GM23338 (cell line): ENCODE data around the gene PDE1A. TPM values are rescaled to one million over a fixed set of nuclear protein-coding genes. Genes with fewer than 3 reads are reported as not detected.

Experiments used
- ATAC-seq: fragments of 200-7000 bp; cut with Tn5 transposase; 3 replicates; pipeline ENCODE4 v1.9.1; 2020
- DNase-seq: peaks from one replicate; pipeline ENCODE4 v3.0.0-alpha.2; 2015; ENCODE audit warnings: low spot score
- H2AFZ ChIP-seq: fragments of 200-600 bp; sonication (generic); 2 replicates; pipeline ENCODE4 v1.8.0; 2016; ENCODE audit warnings: antibody characterized with exemption, mild to moderate bottlenecking, moderate library complexity
- H3F3A ChIP-seq: fragments of 200-600 bp; sonication (generic); replicated peaks from 2 replicates; pipeline ENCODE4 v1.8.0; 2017; ENCODE audit warnings: antibody characterized with exemption, mixed run types, low read depth
- H3K27ac ChIP-seq: fragments of 200-600 bp; sonication (generic); 2 replicates; pipeline ENCODE4 v1.6.1; 2016; ENCODE audit warnings: low read depth
- H3K27me3 ChIP-seq: fragments of 200-600 bp; sonication (generic); 2 replicates; pipeline ENCODE4 v1.8.0; 2016; ENCODE audit warnings: mild to moderate bottlenecking, mixed run types, moderate library complexity; ENCODE audit not compliant: insufficient read depth
- H3K36me3 ChIP-seq: fragments of 200-600 bp; sonication (generic); 2 replicates; pipeline ENCODE4 v1.8.0; 2016; ENCODE audit warnings: mild to moderate bottlenecking; ENCODE audit not compliant: insufficient read depth
- H3K4me1 ChIP-seq: fragments of 200-600 bp; sonication (generic); 2 replicates; pipeline ENCODE4 v1.8.0; 2016; ENCODE audit warnings: mild to moderate bottlenecking, moderate library complexity; ENCODE audit not compliant: insufficient read depth
- H3K4me2 ChIP-seq: fragments of 200-600 bp; sonication (generic); 2 replicates; pipeline ENCODE4 v1.7.1; 2017; ENCODE audit warnings: mixed run types
- H3K4me3 ChIP-seq: fragments of 200-600 bp; sonication (generic); 2 replicates; pipeline ENCODE4 v1.6.1; 2016; ENCODE audit warnings: mixed run types
- H3K79me2 ChIP-seq: fragments of 200-600 bp; sonication (generic); replicated peaks from 2 replicates; pipeline ENCODE4 v1.8.0; 2017; ENCODE audit warnings: mild to moderate bottlenecking; ENCODE audit not compliant: insufficient read depth
- H3K9me2 ChIP-seq: fragments of 200-600 bp; sonication (generic); 2 replicates; pipeline ENCODE4 v1.8.0; 2017; ENCODE audit not compliant: insufficient read depth
- H4K20me1 ChIP-seq: fragments of 200-600 bp; sonication (generic); replicated peaks from 2 replicates; pipeline ENCODE4 v1.8.0; 2017; ENCODE audit warnings: mild to moderate bottlenecking; ENCODE audit not compliant: insufficient read depth
- H3K27ac Mint-ChIP-seq: 2 replicates; pipeline ENCODE4 v1.8.0; 2020; ENCODE audit warnings: inconsistent platforms, mild to moderate bottlenecking, moderate library complexity, mixed read lengths
- H3K27me3 Mint-ChIP-seq: 3 replicates; pipeline ENCODE4 v1.8.0; 2022; ENCODE audit warnings: low read depth, mild to moderate bottlenecking, moderate library complexity, mixed read lengths, inconsistent platforms; ENCODE audit not compliant: insufficient read depth, poor library complexity
- H3K36me3 Mint-ChIP-seq: 3 replicates; pipeline ENCODE4 v1.8.0; 2021; ENCODE audit warnings: low read depth, mild to moderate bottlenecking, inconsistent platforms, moderate library complexity, mixed read lengths
- H3K4me1 Mint-ChIP-seq: 3 replicates; pipeline ENCODE4 v1.8.0; 2020; ENCODE audit warnings: mild to moderate bottlenecking, inconsistent platforms, mixed read lengths
- H3K4me3 Mint-ChIP-seq: 3 replicates; pipeline ENCODE4 v1.8.0; 2021; ENCODE audit warnings: moderate library complexity, mild to moderate bottlenecking, inconsistent platforms, mixed read lengths
- H3K9me3 Mint-ChIP-seq: 3 replicates; pipeline ENCODE4 v1.8.0; 2020; ENCODE audit warnings: moderate library complexity, mild to moderate bottlenecking, inconsistent platforms, mixed read lengths
- CREB1 ChIP-seq: fragments of 250-450 bp; sonication (Bioruptor Pico); IDR thresholded peaks from 2 replicates; pipeline ENCODE4 v1.5.0; 2020; ENCODE audit warnings: low read depth, mild to moderate bottlenecking, moderate library complexity
- EZH2phosphoT487 ChIP-seq: fragments of 200-600 bp; sonication (generic); IDR thresholded peaks from one replicate; pipeline ENCODE4 v1.8.1; 2018; ENCODE audit warnings: antibody characterized with exemption; ENCODE audit not compliant: unreplicated experiment
- JUNB ChIP-seq: IDR thresholded peaks from one replicate; pipeline ENCODE4 v1.6.1; 2016; ENCODE audit warnings: antibody characterized with exemption; ENCODE audit not compliant: unreplicated experiment
- NANOG ChIP-seq: IDR thresholded peaks from 2 replicates; pipeline ENCODE4 v1.6.1; 2016; ENCODE audit warnings: antibody characterized with exemption, borderline replicate concordance
- POLR2AphosphoS5 ChIP-seq: IDR thresholded peaks from 2 replicates; pipeline ENCODE4 v1.6.1; 2016; ENCODE audit warnings: antibody characterized with exemption, low read depth
- STAT1 ChIP-seq: IDR thresholded peaks from one replicate; pipeline ENCODE4 v1.6.1; 2016; ENCODE audit warnings: antibody characterized with exemption; ENCODE audit not compliant: unreplicated experiment
- ZNF331 ChIP-seq: fragments of 250-450 bp; sonication (Bioruptor Pico); IDR thresholded peaks from 2 replicates; pipeline ENCODE4 v1.5.0; 2020; ENCODE audit warnings: low read depth, mild to moderate bottlenecking, moderate library complexity
- polyA plus RNA-seq: library from polyadenylated mRNA; unstranded; fragments of >200 nt; fragmentation: Nextera tagmentation; extraction: Ambion mirVana; gene quantifications from 2 replicates; pipeline ENCODE4 v1.2.1, GENCODE V29; 2016
- total RNA-seq: library from RNA; depleted of rRNA; stranded (reverse); fragments of >200 nt; shearing (Covaris generic); gene quantifications from 2 replicates; pipeline ENCODE4 v1.2.3, GENCODE V29; 2014
- TF ChIP-seq, protein P1 (sequence below): IDR thresholded peaks from 2 replicates; pipeline ENCODE4 v1.6.1; 2016; ENCODE audit warnings: antibody characterized with exemption
- TF ChIP-seq, protein P2 (sequence below): IDR thresholded peaks from one replicate; pipeline ENCODE4 v1.6.1; 2018; ENCODE audit warnings: antibody characterized with exemption; ENCODE audit not compliant: unreplicated experiment
- TF ChIP-seq, protein P3 (sequence below), 2 experiments: fragments of 200-600 bp in 1 of 2; sonication (generic) in 1 of 2; conservative IDR thresholded peaks; 2 replicates each; pipeline versions ENCODE4 v1.5.1 to v1.6.1; 2016 to 2017; ENCODE audit warnings: antibody characterized with exemption in 2 of 2, low read depth in 2 of 2, mild to moderate bottlenecking in 2 of 2, moderate library complexity in 1 of 2

The PDE1A gene
- total and polyA plus RNA-seq, 2 experiments from 2014 or later, result 0.28 to 0.31 TPM

DNA sequence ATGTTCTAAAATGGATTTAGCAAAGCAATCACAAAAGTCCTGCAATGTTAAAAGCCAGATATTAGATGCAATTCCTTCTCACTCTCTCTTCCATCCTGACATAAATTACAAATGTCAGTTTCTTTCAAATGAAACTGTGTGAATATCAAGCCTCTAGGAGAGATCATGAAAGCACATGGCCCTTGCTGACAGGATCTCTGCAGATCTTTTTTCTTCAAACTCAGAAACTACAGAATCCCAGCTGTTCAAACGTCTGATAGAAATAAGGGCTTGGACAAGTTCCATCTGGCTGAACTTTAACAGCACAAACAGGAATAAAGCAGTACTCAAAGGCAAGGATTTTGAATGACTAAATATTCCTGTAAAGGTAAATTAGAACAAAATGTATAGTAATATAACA, 47.6 kb downstream of the PDE1A start:
- no peaks in the 10 kb centered on the region for H4K20me1 ChIP-seq
- H3K27ac ChIP-seq, result no peak overlapping the region
- H3K9me3 Mint-ChIP-seq, result peaks cover 39% of the 10 kb centered on the region
- H3K4me1 ChIP-seq, result no peaks in the 10 kb centered on the region
- H3K4me2 ChIP-seq, result no peak overlapping the region
- H3K36me3 Mint-ChIP-seq, result peaks cover 21% of the 10 kb centered on the region
- H3K27ac Mint-ChIP-seq, result no peak overlapping the region
- H3K9me2 ChIP-seq, result no peaks in the 10 kb centered on the region
- DNase-seq, result no peak
- peaks cover 3% of the 10 kb centered on the region; the same call in 1 of the 2 replicates for H3K36me3 ChIP-seq
- TF ChIP-seq POLR2AphosphoS5, result no peak
- TF ChIP-seq ZNF331 (CRISPR knock-in tag), result no peak
- TF ChIP-seq, protein P1, sequence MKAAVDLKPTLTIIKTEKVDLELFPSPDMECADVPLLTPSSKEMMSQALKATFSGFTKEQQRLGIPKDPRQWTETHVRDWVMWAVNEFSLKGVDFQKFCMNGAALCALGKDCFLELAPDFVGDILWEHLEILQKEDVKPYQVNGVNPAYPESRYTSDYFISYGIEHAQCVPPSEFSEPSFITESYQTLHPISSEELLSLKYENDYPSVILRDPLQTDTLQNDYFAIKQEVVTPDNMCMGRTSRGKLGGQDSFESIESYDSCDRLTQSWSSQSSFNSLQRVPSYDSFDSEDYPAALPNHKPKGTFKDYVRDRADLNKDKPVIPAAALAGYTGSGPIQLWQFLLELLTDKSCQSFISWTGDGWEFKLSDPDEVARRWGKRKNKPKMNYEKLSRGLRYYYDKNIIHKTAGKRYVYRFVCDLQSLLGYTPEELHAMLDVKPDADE, result no peak
- TF ChIP-seq NANOG, result no peak
- no peak for TF ChIP-seq EZH2phosphoT487
- no peak for TF ChIP-seq CREB1 (CRISPR knock-in tag)
- TF ChIP-seq JUNB, result no peak
- TF ChIP-seq STAT1, result no peak
- TF ChIP-seq, protein P2, sequence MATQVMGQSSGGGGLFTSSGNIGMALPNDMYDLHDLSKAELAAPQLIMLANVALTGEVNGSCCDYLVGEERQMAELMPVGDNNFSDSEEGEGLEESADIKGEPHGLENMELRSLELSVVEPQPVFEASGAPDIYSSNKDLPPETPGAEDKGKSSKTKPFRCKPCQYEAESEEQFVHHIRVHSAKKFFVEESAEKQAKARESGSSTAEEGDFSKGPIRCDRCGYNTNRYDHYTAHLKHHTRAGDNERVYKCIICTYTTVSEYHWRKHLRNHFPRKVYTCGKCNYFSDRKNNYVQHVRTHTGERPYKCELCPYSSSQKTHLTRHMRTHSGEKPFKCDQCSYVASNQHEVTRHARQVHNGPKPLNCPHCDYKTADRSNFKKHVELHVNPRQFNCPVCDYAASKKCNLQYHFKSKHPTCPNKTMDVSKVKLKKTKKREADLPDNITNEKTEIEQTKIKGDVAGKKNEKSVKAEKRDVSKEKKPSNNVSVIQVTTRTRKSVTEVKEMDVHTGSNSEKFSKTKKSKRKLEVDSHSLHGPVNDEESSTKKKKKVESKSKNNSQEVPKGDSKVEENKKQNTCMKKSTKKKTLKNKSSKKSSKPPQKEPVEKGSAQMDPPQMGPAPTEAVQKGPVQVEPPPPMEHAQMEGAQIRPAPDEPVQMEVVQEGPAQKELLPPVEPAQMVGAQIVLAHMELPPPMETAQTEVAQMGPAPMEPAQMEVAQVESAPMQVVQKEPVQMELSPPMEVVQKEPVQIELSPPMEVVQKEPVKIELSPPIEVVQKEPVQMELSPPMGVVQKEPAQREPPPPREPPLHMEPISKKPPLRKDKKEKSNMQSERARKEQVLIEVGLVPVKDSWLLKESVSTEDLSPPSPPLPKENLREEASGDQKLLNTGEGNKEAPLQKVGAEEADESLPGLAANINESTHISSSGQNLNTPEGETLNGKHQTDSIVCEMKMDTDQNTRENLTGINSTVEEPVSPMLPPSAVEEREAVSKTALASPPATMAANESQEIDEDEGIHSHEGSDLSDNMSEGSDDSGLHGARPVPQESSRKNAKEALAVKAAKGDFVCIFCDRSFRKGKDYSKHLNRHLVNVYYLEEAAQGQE, result no peak
- H3K4me1 Mint-ChIP-seq, result no peaks in the 10 kb centered on the region
- H3K4me3 ChIP-seq, result no peak overlapping the region
- peaks cover 7% of the 10 kb centered on the region for H3K27me3 Mint-ChIP-seq
- H3K4me3 Mint-ChIP-seq, result no peak overlapping the region
- H3K79me2 ChIP-seq, result no peaks in the 10 kb centered on the region
- no peak overlapping the region for H2AFZ ChIP-seq
- no peaks in the 10 kb centered on the region for H3F3A ChIP-seq
- no peaks in the 10 kb centered on the region for H3K27me3 ChIP-seq
- no peak for ATAC-seq

DNA sequence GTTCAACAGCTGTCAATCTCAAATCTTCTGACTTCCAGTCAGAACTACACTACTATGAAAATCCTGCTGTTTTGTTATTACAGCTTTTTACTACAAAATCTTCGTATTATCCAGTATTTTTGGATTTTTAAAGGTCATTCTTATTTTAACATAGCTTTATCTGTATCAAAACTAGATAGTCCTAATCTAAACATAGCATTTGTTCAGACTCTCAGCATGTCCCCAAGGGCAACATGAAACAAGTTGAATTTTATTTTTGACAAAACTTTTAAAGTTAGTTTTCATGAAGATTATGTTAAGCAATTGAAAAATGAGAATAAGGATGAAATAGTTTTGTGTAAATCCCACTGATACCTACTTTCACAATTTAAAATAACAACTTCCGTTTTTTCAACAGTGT, 48.1 kb downstream of the PDE1A start:
- Histone ChIP-seq H3K4me2 (no peak overlapping the region), H2AFZ (no peak overlapping the region), H3K79me2 (no peaks in the 10 kb centered on the region), H3K9me2 (no peaks in the 10 kb centered on the region), H3F3A (no peaks in the 10 kb centered on the region), H3K27ac (no peak overlapping the region), H3K36me3 (peaks cover 3% of the 10 kb centered on the region; the same call in 1 of the 2 replicates), H3K27me3 (no peaks in the 10 kb centered on the region), H4K20me1 (no peaks in the 10 kb centered on the region), H3K4me3 (no peak overlapping the region), H3K4me1 (no peaks in the 10 kb centered on the region)
- no peak for DNase-seq
- Mint-ChIP-seq H3K36me3 (peaks cover 17% of the 10 kb centered on the region), H3K9me3 (peaks cover 34% of the 10 kb centered on the region), H3K27ac (no peak overlapping the region), H3K27me3 (peaks cover 7% of the 10 kb centered on the region), H3K4me1 (no peaks in the 10 kb centered on the region), H3K4me3 (no peak overlapping the region)
- ATAC-seq, result no peak
- TF ChIP-seq ZNF331 (CRISPR knock-in tag), result no peak
- no peak for TF ChIP-seq CREB1 (CRISPR knock-in tag)
- TF ChIP-seq, protein P3, sequence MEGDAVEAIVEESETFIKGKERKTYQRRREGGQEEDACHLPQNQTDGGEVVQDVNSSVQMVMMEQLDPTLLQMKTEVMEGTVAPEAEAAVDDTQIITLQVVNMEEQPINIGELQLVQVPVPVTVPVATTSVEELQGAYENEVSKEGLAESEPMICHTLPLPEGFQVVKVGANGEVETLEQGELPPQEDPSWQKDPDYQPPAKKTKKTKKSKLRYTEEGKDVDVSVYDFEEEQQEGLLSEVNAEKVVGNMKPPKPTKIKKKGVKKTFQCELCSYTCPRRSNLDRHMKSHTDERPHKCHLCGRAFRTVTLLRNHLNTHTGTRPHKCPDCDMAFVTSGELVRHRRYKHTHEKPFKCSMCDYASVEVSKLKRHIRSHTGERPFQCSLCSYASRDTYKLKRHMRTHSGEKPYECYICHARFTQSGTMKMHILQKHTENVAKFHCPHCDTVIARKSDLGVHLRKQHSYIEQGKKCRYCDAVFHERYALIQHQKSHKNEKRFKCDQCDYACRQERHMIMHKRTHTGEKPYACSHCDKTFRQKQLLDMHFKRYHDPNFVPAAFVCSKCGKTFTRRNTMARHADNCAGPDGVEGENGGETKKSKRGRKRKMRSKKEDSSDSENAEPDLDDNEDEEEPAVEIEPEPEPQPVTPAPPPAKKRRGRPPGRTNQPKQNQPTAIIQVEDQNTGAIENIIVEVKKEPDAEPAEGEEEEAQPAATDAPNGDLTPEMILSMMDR (conservative IDR thresholded peaks at IDR 0.05; ENCODE audit: low read depth in 2 of 2), result no peak
- TF ChIP-seq, protein P1, result no peak
- TF ChIP-seq NANOG, result no peak
- TF ChIP-seq EZH2phosphoT487, result no peak
- TF ChIP-seq, protein P2, result no peak
- TF ChIP-seq POLR2AphosphoS5, result no peak
